A673 (cell line): ENCODE data around the gene CLEC16A.

Source experiments
- EZH2 ChIP-seq: fragments of 200-600 bp; sonication (generic); IDR thresholded peaks from 2 replicates; pipeline ENCODE4 v1.6.1; 2017; ENCODE audit warnings: borderline replicate concordance, low read depth, mild to moderate bottlenecking, mixed read lengths, antibody characterized with exemption, low read length; ENCODE audit not compliant: poor library complexity, severe bottlenecking
- TF ChIP-seq, protein P1 (sequence below): fragments of 300-800, 200-600 bp; sonication (generic); conservative IDR thresholded peaks from 2 replicates; pipeline ENCODE4 v1.5.1; 2017; ENCODE audit warnings: low read depth, mild to moderate bottlenecking, antibody characterized with exemption, low read length, moderate library complexity, mixed read lengths

DNA sequence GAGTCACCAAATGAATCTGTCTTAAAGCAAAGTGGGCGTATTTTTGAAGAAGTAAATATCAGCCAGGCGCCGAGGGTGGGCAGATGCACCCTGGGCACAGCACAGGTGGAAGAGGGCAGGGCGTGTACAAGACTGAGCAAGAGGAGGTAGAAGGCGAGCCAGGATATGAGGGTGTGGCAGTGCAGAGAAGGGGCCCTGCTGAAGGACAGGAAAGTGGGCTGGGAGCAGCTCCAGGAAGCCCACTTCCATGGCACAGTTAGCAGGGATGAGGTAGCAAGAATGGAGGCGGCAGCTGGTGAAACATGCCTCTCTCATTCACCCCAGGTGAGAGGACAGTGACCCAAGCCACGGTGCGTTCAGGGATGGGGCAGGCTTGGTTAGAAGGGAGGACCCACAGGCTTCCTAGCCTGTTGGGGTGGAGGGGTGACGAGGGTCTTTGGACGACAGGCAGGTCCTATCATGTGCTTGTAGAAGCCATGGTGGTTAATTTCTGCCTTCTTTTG, 149.3 kb downstream of the CLEC16A start:
- TF ChIP-seq, protein P1, sequence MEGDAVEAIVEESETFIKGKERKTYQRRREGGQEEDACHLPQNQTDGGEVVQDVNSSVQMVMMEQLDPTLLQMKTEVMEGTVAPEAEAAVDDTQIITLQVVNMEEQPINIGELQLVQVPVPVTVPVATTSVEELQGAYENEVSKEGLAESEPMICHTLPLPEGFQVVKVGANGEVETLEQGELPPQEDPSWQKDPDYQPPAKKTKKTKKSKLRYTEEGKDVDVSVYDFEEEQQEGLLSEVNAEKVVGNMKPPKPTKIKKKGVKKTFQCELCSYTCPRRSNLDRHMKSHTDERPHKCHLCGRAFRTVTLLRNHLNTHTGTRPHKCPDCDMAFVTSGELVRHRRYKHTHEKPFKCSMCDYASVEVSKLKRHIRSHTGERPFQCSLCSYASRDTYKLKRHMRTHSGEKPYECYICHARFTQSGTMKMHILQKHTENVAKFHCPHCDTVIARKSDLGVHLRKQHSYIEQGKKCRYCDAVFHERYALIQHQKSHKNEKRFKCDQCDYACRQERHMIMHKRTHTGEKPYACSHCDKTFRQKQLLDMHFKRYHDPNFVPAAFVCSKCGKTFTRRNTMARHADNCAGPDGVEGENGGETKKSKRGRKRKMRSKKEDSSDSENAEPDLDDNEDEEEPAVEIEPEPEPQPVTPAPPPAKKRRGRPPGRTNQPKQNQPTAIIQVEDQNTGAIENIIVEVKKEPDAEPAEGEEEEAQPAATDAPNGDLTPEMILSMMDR: no peak
- TF ChIP-seq EZH2: no peak
